ENCODE data around the gene NSG1.
"Not testable (repeated sequence)": the region's sequence is repeated elsewhere in the genome, so short reads cannot be mapped to it uniquely, and the experiment has no call there.

The NSG1 gene

DNA sequence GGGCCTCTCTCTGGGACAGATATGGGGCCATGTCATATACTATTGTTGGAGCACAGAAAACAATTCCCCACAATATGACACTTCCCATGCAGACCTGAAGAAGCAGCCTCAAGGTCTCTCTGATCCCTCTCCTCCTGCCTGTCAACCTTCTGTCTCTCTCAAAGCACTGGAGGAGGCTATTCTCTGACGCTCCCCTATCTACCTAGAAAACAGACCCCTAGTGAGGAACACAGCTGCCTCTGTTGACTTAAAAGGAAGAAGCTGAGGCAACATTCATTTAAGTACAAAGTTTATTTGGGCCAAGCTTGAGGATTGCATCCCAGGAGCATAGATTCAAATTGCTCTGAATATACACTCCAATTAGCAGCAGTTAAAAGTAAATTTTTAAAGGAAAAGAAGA lies 39.3 kb upstream of the NSG1 start:
- H3K27ac ChIP-seq (replicated peaks), result no peak overlapping the region
- DNase-seq (ENCODE audit: low read depth in 1 of 2, low spot score in 1 of 2), result no peak
- peaks cover 2% of the 10 kb centered on the region for H3K27me3 ChIP-seq (ENCODE audit: insufficient read depth, poor library complexity, severe bottlenecking)

DNA sequence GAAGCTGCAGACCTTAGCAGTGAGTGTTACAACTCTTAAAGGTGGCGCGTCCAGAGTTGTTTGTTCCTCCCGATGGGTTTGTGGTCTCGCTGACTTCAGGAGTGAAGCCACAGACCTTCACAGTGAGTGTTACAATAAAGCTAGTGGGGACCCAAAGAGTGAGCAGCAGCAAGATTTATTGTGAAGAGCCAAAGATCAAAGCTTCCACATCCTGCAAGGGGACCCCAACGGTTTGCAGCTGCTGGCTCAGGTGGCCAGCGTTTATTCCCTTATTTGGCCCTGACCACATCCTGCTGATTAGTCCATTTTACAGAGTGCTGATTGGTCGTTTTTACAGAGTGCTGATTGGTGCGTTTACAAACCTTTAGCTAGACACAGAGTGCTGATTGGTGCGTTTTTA lies 38.3 kb upstream of the NSG1 start:
- H3K27me3 ChIP-seq (ENCODE audit: insufficient read depth, poor library complexity, severe bottlenecking); H3K27ac ChIP-seq (replicated peaks); DNase-seq (ENCODE audit: low read depth in 1 of 2, low spot score in 1 of 2); H3K4me3 ChIP-seq (replicated peaks; ENCODE audit: insufficient read depth, low read length): not testable (repeated sequence)

More for the DNA sequence above, 39.3 kb upstream of the NSG1 start:
- H3K4me3 ChIP-seq (replicated peaks; ENCODE audit: insufficient read depth, low read length), result no peak overlapping the region
- no peak for TF ChIP-seq GABPA (IDR thresholded peaks at IDR 0.05; ENCODE audit: low read depth)
- TF ChIP-seq POLR2AphosphoS5 (IDR thresholded peaks at IDR 0.05; ENCODE audit: low read depth), result no peak
- TF ChIP-seq SPI1 (IDR thresholded peaks at IDR 0.05; ENCODE audit: borderline replicate concordance, low read depth), result no peak
- TF ChIP-seq, protein P1, sequence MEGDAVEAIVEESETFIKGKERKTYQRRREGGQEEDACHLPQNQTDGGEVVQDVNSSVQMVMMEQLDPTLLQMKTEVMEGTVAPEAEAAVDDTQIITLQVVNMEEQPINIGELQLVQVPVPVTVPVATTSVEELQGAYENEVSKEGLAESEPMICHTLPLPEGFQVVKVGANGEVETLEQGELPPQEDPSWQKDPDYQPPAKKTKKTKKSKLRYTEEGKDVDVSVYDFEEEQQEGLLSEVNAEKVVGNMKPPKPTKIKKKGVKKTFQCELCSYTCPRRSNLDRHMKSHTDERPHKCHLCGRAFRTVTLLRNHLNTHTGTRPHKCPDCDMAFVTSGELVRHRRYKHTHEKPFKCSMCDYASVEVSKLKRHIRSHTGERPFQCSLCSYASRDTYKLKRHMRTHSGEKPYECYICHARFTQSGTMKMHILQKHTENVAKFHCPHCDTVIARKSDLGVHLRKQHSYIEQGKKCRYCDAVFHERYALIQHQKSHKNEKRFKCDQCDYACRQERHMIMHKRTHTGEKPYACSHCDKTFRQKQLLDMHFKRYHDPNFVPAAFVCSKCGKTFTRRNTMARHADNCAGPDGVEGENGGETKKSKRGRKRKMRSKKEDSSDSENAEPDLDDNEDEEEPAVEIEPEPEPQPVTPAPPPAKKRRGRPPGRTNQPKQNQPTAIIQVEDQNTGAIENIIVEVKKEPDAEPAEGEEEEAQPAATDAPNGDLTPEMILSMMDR (IDR thresholded peaks at IDR 0.05; ENCODE audit: insufficient read depth, low read length), result no peak

DNA sequence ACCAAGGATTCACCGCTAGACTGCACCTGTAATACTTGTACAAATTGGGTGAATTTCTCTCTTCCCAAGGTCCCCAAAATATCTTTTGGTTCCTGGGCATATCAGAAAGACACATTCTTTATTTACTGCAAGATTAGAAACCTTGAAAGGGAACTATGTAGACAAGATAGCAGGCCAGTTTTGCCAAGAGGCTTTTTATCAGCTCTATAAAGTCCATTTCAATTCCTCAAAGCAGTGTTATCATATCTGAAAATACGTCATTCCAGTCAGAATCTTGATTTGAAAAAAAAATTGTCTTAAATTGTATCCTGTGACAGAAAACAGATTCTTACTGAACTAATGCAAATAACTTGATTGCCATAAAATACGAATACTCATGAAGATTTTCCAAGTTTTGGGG lies 37.0 kb upstream of the NSG1 start:
- TF ChIP-seq GABPA (IDR thresholded peaks at IDR 0.05; ENCODE audit: low read depth) (no peak), POLR2AphosphoS5 (IDR thresholded peaks at IDR 0.05; ENCODE audit: low read depth) (no peak), SPI1 (IDR thresholded peaks at IDR 0.05; ENCODE audit: borderline replicate concordance, low read depth) (no peak)
- TF ChIP-seq, protein P2, sequence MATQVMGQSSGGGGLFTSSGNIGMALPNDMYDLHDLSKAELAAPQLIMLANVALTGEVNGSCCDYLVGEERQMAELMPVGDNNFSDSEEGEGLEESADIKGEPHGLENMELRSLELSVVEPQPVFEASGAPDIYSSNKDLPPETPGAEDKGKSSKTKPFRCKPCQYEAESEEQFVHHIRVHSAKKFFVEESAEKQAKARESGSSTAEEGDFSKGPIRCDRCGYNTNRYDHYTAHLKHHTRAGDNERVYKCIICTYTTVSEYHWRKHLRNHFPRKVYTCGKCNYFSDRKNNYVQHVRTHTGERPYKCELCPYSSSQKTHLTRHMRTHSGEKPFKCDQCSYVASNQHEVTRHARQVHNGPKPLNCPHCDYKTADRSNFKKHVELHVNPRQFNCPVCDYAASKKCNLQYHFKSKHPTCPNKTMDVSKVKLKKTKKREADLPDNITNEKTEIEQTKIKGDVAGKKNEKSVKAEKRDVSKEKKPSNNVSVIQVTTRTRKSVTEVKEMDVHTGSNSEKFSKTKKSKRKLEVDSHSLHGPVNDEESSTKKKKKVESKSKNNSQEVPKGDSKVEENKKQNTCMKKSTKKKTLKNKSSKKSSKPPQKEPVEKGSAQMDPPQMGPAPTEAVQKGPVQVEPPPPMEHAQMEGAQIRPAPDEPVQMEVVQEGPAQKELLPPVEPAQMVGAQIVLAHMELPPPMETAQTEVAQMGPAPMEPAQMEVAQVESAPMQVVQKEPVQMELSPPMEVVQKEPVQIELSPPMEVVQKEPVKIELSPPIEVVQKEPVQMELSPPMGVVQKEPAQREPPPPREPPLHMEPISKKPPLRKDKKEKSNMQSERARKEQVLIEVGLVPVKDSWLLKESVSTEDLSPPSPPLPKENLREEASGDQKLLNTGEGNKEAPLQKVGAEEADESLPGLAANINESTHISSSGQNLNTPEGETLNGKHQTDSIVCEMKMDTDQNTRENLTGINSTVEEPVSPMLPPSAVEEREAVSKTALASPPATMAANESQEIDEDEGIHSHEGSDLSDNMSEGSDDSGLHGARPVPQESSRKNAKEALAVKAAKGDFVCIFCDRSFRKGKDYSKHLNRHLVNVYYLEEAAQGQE (IDR thresholded peaks at IDR 0.05; ENCODE audit: insufficient replicate concordance, low read depth), result no peak
- TF ChIP-seq, protein P1 (IDR thresholded peaks at IDR 0.05; ENCODE audit: insufficient read depth, low read length), result no peak
- H3K4me3 ChIP-seq (replicated peaks; ENCODE audit: insufficient read depth, low read length), result no peak overlapping the region

DNA sequence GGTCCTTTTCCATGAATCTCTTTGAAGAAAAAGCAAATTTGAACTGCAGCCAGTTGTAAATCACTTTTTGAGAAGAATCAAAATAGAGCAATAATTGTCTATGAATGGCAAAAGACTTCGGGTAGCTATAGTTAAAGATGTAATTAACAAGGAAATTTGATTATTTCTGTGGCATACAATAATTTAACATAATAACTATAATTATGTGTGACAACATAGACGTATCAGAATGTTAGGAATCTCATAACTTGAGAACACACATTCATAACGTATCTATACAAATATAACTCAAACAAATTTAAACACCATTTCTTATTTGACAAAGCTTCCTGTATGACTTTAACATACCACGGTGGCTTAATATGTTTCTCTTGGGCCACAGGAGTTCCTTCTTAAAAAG lies 36.0 kb upstream of the NSG1 start:
- Histone ChIP-seq H3K27ac (replicated peaks) (no peak overlapping the region), H3K27me3 (ENCODE audit: insufficient read depth, poor library complexity, severe bottlenecking) (peaks cover 2% of the 10 kb centered on the region), H3K4me3 (replicated peaks; ENCODE audit: insufficient read depth, low read length) (no peak overlapping the region)
- TF ChIP-seq, protein P2 (IDR thresholded peaks at IDR 0.05; ENCODE audit: insufficient replicate concordance, low read depth), result no peak
- TF ChIP-seq POLR2AphosphoS5 (IDR thresholded peaks at IDR 0.05; ENCODE audit: low read depth) (no peak), SPI1 (IDR thresholded peaks at IDR 0.05; ENCODE audit: borderline replicate concordance, low read depth) (no peak)
- TF ChIP-seq, protein P1 (IDR thresholded peaks at IDR 0.05; ENCODE audit: insufficient read depth, low read length), result no peak
- no peak for DNase-seq (ENCODE audit: low read depth in 1 of 2, low spot score in 1 of 2)

More for the DNA sequence above, 37.0 kb upstream of the NSG1 start:
- Histone ChIP-seq H3K27ac (replicated peaks) (no peak overlapping the region), H3K27me3 (ENCODE audit: insufficient read depth, poor library complexity, severe bottlenecking) (peaks cover 2% of the 10 kb centered on the region)
- DNase-seq (ENCODE audit: low read depth in 1 of 2, low spot score in 1 of 2), result no peak
